Mesendoderm (in vitro differentiated cells): ENCODE results near the gene MGAT5B.

Source experiments
- DNase-seq: peaks from one replicate; pipeline ENCODE4 v3.0.0; 2013
- H2AK5ac ChIP-seq: 2 replicates; pipeline ENCODE4 v1.6.1; 2013; ENCODE audit warnings: low read length, inconsistent platforms
- H2BK120ac ChIP-seq: 2 replicates; pipeline ENCODE4 v1.6.1; 2013; ENCODE audit warnings: low read depth, mild to moderate bottlenecking, low read length, moderate library complexity, mixed read lengths
- H2BK15ac ChIP-seq: replicated peaks from 2 replicates; pipeline ENCODE4 v1.6.1; 2013; ENCODE audit warnings: low read depth, mild to moderate bottlenecking, moderate library complexity
- H2BK5ac ChIP-seq: 2 replicates; pipeline ENCODE4 v1.6.1; 2013; ENCODE audit warnings: low read length, inconsistent platforms
- H3K18ac ChIP-seq: 2 replicates; pipeline ENCODE4 v1.6.1; 2013; ENCODE audit warnings: mild to moderate bottlenecking, low read length, mixed read lengths
- H3K23ac ChIP-seq: one replicate; pipeline ENCODE4 v1.6.1; 2013; ENCODE audit warnings: low read length
- H3K27ac ChIP-seq: 2 replicates; pipeline ENCODE4 v1.5.1; 2013; ENCODE audit warnings: low read depth, mild to moderate bottlenecking, inconsistent platforms, low read length, moderate library complexity
- H3K27me3 ChIP-seq: 2 replicates; pipeline ENCODE4 v1.6.1; 2013; ENCODE audit warnings: low read length, control low read depth, mild to moderate bottlenecking, inconsistent platforms; ENCODE audit not compliant: insufficient read depth, poor library complexity
- H3K36me3 ChIP-seq: 2 replicates; pipeline ENCODE4 v1.6.1; 2013; ENCODE audit warnings: low read length, inconsistent platforms; ENCODE audit not compliant: control insufficient read depth, insufficient read depth
- H3K4ac ChIP-seq: one replicate; pipeline ENCODE4 v1.6.1; 2013; ENCODE audit warnings: low read depth, mild to moderate bottlenecking, low read length, moderate library complexity
- H3K4me1 ChIP-seq: 2 replicates; pipeline ENCODE4 v1.6.1; 2013; ENCODE audit warnings: low read depth, low read length, inconsistent platforms; ENCODE audit not compliant: control insufficient read depth
- H3K4me2 ChIP-seq: 2 replicates; pipeline ENCODE4 v1.6.1; 2013; ENCODE audit warnings: low read length
- H3K4me3 ChIP-seq: 2 replicates; pipeline ENCODE4 v1.5.1; 2013; ENCODE audit warnings: mild to moderate bottlenecking, low read length
- H3K56ac ChIP-seq: one replicate; pipeline ENCODE4 v1.6.1; 2013; ENCODE audit warnings: low read length
- H3K79me1 ChIP-seq: 2 replicates; pipeline ENCODE4 v1.6.1; 2013; ENCODE audit warnings: low read length, inconsistent platforms
- H3K79me2 ChIP-seq: 2 replicates; pipeline ENCODE4 v1.6.1; 2013; ENCODE audit warnings: mild to moderate bottlenecking, low read length; ENCODE audit not compliant: control insufficient read depth, insufficient read depth
- H3K9ac ChIP-seq: 2 replicates; pipeline ENCODE4 v1.6.1; 2013; ENCODE audit warnings: low read length, inconsistent platforms
- H4K5ac ChIP-seq: one replicate; pipeline ENCODE4 v1.6.1; 2013; ENCODE audit warnings: low read length
- H4K8ac ChIP-seq: one replicate; pipeline ENCODE4 v1.6.1; 2013; ENCODE audit warnings: low read depth, mild to moderate bottlenecking, control low read depth, low read length, moderate library complexity
- WGBS: extraction: QIAGEN DNeasy Blood & Tissue Kit; methylation state at CpG from one replicate; pipeline ENCODE4 v1.1.7; 2013; ENCODE audit warnings: low lambda C conversion rate, missing lambda C conversion rate; ENCODE audit not compliant: insufficient coverage; ENCODE audit errors: extremely low coverage; 5-methylcytosine and 5-hydroxymethylcytosine counted together

MGAT5B gene

DNA sequence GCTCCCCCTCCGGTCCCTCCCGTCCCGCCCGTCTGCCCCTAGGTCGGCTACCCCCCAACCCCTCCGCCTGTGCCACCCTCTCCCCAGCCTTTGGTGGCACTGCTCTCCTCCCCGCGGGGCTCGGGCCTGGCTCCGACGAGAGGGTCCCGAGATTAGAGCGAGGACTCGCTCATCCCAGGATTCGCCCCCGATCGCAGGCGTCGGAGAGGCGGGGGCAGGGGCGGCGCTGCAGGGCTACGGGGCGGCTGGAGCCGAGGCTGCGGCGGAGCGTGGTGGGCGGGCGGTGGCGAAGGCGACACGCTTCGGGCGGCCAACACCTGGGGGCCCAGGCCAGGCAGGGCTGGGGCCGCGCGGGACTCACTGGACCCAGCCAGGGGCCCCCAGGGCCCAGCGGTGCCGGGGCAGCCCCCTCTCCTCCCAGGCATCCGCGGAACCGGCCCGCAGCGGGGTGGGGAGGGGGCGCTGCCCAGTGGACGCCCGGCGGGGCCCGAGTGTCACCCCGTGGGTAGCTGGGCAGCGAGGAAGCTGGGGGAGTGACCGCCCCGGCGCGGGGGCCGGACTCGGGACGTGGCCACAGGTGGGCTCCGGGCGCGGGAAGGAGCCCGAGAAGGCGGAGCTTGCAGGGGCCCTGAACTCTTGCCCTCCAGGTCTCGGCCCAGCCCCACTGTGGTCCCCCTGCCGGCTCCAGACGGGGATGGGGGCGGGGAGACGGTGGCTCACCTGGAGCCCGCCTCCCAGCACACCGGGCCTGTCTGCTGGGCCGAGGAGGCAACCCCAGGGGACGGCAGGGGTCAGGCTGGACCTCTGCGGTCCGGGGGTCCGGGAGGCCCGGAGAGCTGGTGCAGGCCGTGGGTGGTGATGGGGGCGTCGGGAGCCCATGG is 1.5 kb downstream of the MGAT5B start:
- no peak overlapping the region for H3K4ac ChIP-seq
- peak overlapping the region; percentile 56 for H3K4me2 ChIP-seq
- H2BK5ac ChIP-seq = no peak overlapping the region
- no CpG with 5 or more reads among the region's 80 CpGs for WGBS
- H3K9ac ChIP-seq = peak overlapping the region; percentile 19
- no peak overlapping the region for H3K56ac ChIP-seq
- H3K36me3 ChIP-seq = no peaks in the 10 kb centered on the region
- H3K4me3 ChIP-seq = no peak overlapping the region
- no peaks in the 10 kb centered on the region for H3K79me1 ChIP-seq
- no peak overlapping the region for H4K5ac ChIP-seq
- H4K8ac ChIP-seq = no peak overlapping the region
- no peak overlapping the region for H2BK120ac ChIP-seq
- H3K18ac ChIP-seq = no peak overlapping the region
- H3K79me2 ChIP-seq = no peaks in the 10 kb centered on the region
- H3K4me1 ChIP-seq = peaks cover 7% of the 10 kb centered on the region
- H3K27ac ChIP-seq = no peak overlapping the region
- no peak overlapping the region for H2AK5ac ChIP-seq
- H2BK15ac ChIP-seq = no peak overlapping the region
- H3K23ac ChIP-seq = no peak overlapping the region
- DNase-seq = no peak
- H3K27me3 ChIP-seq = peaks cover 3% of the 10 kb centered on the region

DNA sequence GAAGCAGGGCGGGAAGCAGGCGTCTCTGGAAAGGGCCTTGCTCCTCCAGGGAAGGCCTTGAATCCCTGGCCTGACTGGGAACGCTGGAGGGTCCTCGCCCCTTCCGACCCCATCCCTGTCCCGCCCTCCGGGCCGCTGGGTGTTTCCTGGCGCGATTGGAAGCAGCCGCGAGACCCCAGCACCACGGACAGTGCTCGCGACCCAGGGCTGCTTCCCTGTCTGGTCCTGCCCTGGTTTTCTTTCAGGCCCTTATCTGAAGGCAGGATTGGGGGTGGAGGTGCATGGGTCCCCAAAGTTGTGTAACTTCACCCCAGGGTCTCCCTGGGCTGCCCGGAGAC is 2.1 kb downstream of the MGAT5B start:
- Histone ChIP-seq H3K4me1 (peaks cover 7% of the 10 kb centered on the region), H2BK5ac (no peak overlapping the region), H3K79me1 (no peaks in the 10 kb centered on the region), H2BK120ac (no peak overlapping the region), H3K9ac (no peak overlapping the region), H3K4ac (no peak overlapping the region), H3K4me3 (no peak overlapping the region), H2BK15ac (no peak overlapping the region), H3K4me2 (peak overlapping the region; percentile 29), H4K8ac (no peak overlapping the region), H3K27me3 (peaks cover 3% of the 10 kb centered on the region), H2AK5ac (no peak overlapping the region), H3K18ac (no peak overlapping the region), H3K23ac (no peak overlapping the region), H3K27ac (no peak overlapping the region), H3K79me2 (no peaks in the 10 kb centered on the region), H3K56ac (no peak overlapping the region), H3K36me3 (no peaks in the 10 kb centered on the region), H4K5ac (no peak overlapping the region)
- no CpG with 5 or more reads among the region's 16 CpGs for WGBS
- DNase-seq = peak; percentile 51

GRCh38 chr17:76871668-76872067 is 3.5 kb downstream of the MGAT5B start:
- Histone ChIP-seq H3K4me1 (peaks cover 7% of the 10 kb centered on the region), H3K56ac (no peak overlapping the region), H3K36me3 (no peaks in the 10 kb centered on the region), H4K5ac (no peak overlapping the region), H3K79me1 (no peaks in the 10 kb centered on the region), H3K4me2 (no peak overlapping the region), H2AK5ac (no peak overlapping the region), H2BK15ac (no peak overlapping the region), H3K4me3 (no peak overlapping the region), H3K18ac (no peak overlapping the region), H3K9ac (no peak overlapping the region), H3K23ac (no peak overlapping the region), H3K79me2 (no peaks in the 10 kb centered on the region), H4K8ac (no peak overlapping the region), H3K4ac (no peak overlapping the region), H2BK120ac (no peak overlapping the region), H3K27me3 (peaks cover 3% of the 10 kb centered on the region), H3K27ac (no peak overlapping the region), H2BK5ac (no peak overlapping the region)
- DNase-seq = no peak
- no CpG with 5 or more reads among the region's 4 CpGs for WGBS

- H3K23ac ChIP-seq = no peak overlapping the region
- H3K27me3 ChIP-seq = peaks cover 3% of the 10 kb centered on the region
- no peak overlapping the region for H4K8ac ChIP-seq
- no peaks in the 10 kb centered on the region for H3K79me2 ChIP-seq
- no peak overlapping the region for H2AK5ac ChIP-seq
- H3K56ac ChIP-seq = no peak overlapping the region
- peaks cover 4% of the 10 kb centered on the region for H3K4me1 ChIP-seq
- H3K4me3 ChIP-seq = no peak overlapping the region
- H3K36me3 ChIP-seq = no peaks in the 10 kb centered on the region
- DNase-seq = no peak
- WGBS = no CpG with 5 or more reads among the region's 14 CpGs
- H2BK120ac ChIP-seq = no peak overlapping the region
- H3K79me1 ChIP-seq = no peaks in the 10 kb centered on the region
- H3K18ac ChIP-seq = no peak overlapping the region
- H2BK15ac ChIP-seq = no peak overlapping the region
- H3K27ac ChIP-seq = no peak overlapping the region
- H2BK5ac ChIP-seq = no peak overlapping the region
- no peak overlapping the region for H3K4ac ChIP-seq
- H3K4me2 ChIP-seq = no peak overlapping the region
- no peak overlapping the region for H3K9ac ChIP-seq
- no peak overlapping the region for H4K5ac ChIP-seq
Observed at GRCh38 chr17:76872221-76872873, 4.1 kb downstream of the MGAT5B start.

DNA sequence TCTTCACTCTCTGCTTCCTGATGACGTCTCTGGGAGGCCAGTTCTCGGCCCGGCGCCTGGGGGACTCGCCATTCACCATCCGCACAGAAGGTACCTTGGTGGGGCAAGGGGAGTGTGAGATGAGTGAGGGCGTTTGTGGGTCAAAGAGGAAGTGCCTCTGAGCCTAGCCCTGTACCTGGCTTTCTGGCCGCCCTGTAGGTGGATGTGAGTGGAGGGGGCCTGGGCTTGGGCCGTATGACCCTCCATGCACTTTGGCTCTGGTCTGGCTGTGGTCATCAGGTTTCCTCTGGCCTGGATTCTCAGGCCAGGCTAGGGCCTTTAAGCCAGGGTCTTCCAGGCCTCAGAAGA is 4.6 kb downstream of the MGAT5B start:
- no peak for DNase-seq
- no peak overlapping the region for H3K23ac ChIP-seq
- no peak overlapping the region for H2BK120ac ChIP-seq
- no peak overlapping the region for H2BK15ac ChIP-seq
- WGBS = no CpG with 5 or more reads among the region's 9 CpGs
- H4K8ac ChIP-seq = no peak overlapping the region
- H2AK5ac ChIP-seq = no peak overlapping the region
- no peaks in the 10 kb centered on the region for H3K79me2 ChIP-seq
- H3K56ac ChIP-seq = no peak overlapping the region
- no peak overlapping the region for H3K9ac ChIP-seq
- no peak overlapping the region for H4K5ac ChIP-seq
- no peaks in the 10 kb centered on the region for H3K79me1 ChIP-seq
- no peak overlapping the region for H3K4me2 ChIP-seq
- H3K4me3 ChIP-seq = no peak overlapping the region
- no peak overlapping the region for H3K4ac ChIP-seq
- H3K4me1 ChIP-seq = peaks cover 1% of the 10 kb centered on the region
- H2BK5ac ChIP-seq = no peak overlapping the region
- H3K36me3 ChIP-seq = no peaks in the 10 kb centered on the region
- H3K18ac ChIP-seq = no peak overlapping the region
- peaks cover 3% of the 10 kb centered on the region for H3K27me3 ChIP-seq
- no peak overlapping the region for H3K27ac ChIP-seq
